Esophagus squamous epithelium (tissue), 5 donors: Measurements from ENCODE around the gene MC1R. TPM values are rescaled to one million over a fixed set of nuclear protein-coding genes. Genes with fewer than 3 reads are reported as not detected.
"Not testable (repeated sequence)": the region's sequence is repeated elsewhere in the genome, so short reads cannot be mapped to it uniquely, and the experiment has no call there.

Experiments
- DNase-seq: peaks from one replicate; lab custom pipeline; 2025; lab: John Stamatoyannopoulos, UW
- H3K27ac ChIP-seq, 4 donors: fragments of 200-600 bp; sonication (generic); one replicate each; pipeline ENCODE4 v1.5.1; 2016 to 2019; ENCODE audit warnings: mild to moderate bottlenecking in 1 of 4
- H3K27me3 ChIP-seq, 4 donors: fragments of 200-600 bp; sonication (generic); 1 replicate in 3 of 4; 2 replicates in 1 of 4; pipeline versions ENCODE4 v1.5.1 to v1.6.0; 2017 to 2021; ENCODE audit warnings: antibody characterized with exemption in 1 of 4
- H3K36me3 ChIP-seq, 3 donors: fragments of 200-600 bp; sonication (generic); one replicate each; pipeline ENCODE4 v1.5.1; 2016 to 2019
- H3K4me1 ChIP-seq, 3 donors: fragments of 200-600 bp; sonication (generic); one replicate each; pipeline ENCODE4 v1.5.1; 2017 to 2019
- H3K4me3 ChIP-seq, 4 donors: fragments of 200-600 bp; sonication (generic); 1 replicate in 3 of 4; 2 replicates in 1 of 4; pipeline ENCODE4 v1.5.1; 2016 to 2019; ENCODE audit warnings: mild to moderate bottlenecking in 2 of 4, moderate library complexity in 1 of 4
- H3K9me3 ChIP-seq, 3 donors: fragments of 200-600 bp; sonication (generic); one replicate each; pipeline ENCODE4 v1.5.1; 2016 to 2019
- CTCF ChIP-seq, 6 experiments: fragments of 450-650 bp in 4 of 6; fragments of 200-600 bp in 2 of 6; sonication (generic) in 2 of 6; IDR thresholded peaks; one replicate each; pipeline ENCODE4 v1.5.1; 2016 to 2019; ENCODE audit warnings: antibody characterized with exemption in 6 of 6, mild to moderate bottlenecking in 4 of 6, moderate library complexity in 4 of 6
- POLR2A ChIP-seq, 4 donors: fragments of 450-650 bp; IDR thresholded peaks; one replicate each; pipeline ENCODE4 v1.6.1; 2017; ENCODE audit warnings: antibody characterized with exemption in 4 of 4, mild to moderate bottlenecking in 4 of 4, moderate library complexity in 3 of 4
- WGBS, 2 donors: methylation state at CpG; one replicate each; pipeline ENCODE4 v1.1.5; 2018; 5-methylcytosine and 5-hydroxymethylcytosine counted together
- intact Hi-C: fragments of 100-400 bp; cut with DNase I; formaldehyde crosslinking; loops from one replicate; pipeline ENCODE4 v1.15.0; 2022
- total RNA-seq, 4 donors: library from RNA; depleted of rRNA; stranded (reverse); fragments of >200 nt; gene quantifications; one replicate each; pipeline ENCODE4 v1.1.0, GENCODE V29; 2016
- donor health status: DM: yes; HTN: yes; CAD: no.

MC1R gene
- total RNA-seq, 4 donors from 2014 or later: 1.1 to 3.4 (median 2.0) TPM

GRCh38 chr16:89961920-89962319 lies 43.3 kb downstream of the MC1R start:
- DNase-seq: no peak
- H3K27me3 ChIP-seq: no peaks in the 10 kb centered on the region

DNA sequence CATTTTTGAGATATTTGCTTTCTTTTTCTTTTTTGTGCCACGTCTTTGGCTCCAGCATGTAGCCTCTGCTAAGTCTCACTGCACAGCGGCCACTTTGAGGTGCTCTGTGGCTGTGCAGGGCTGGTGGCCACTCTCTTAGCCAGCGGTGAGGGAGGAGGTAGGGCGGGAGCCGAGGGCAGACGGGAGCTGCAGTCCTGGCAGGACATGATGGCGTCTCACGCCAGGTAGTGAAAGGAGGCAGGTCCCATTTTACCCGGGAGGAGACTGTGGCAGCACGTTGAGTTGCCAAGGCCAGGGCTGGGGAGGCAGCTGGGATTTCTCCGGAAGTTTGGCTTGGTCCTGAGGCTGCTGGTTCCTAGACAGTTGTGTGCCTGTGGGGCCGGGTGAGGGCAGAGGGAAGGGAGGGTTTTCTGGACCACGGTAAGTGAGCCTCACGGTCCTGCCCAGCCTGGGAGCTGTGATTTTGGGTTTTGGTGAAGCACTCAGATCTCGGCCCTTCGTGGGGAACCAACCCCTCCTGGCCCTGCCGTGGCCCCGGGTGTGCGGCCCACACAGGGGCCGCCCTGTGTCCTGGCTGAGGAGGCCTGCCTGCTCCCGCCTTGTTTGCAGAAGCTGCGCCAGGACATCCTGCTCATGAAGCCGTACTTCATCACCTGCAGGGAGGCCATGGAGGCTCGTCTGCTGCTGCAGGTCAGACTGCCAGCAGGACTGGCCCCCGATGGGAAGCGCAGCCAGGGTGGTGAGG lies 44.3 kb downstream of the MC1R start:
- WGBS, 2 donors: 70 to 84% methylated on average over 10 to 13 of the region's 26 CpGs
- TF ChIP-seq POLR2A (IDR thresholded peaks at IDR 0.05) (no peak), CTCF (IDR thresholded peaks at IDR 0.05) (no peak)
- no peaks in the 10 kb centered on the region for H3K4me1 ChIP-seq
- H3K27me3 ChIP-seq: no peaks in the 10 kb centered on the region
- H3K27ac ChIP-seq: no peak overlapping the region
- no peak for DNase-seq
- intact Hi-C loops: no loop called here
- no peak overlapping the region for H3K4me3 ChIP-seq
- peaks cover 0 to 85% (median 9%) of the 10 kb centered on the region in 3 donors for H3K36me3 ChIP-seq
- H3K9me3 ChIP-seq: no peaks in the 10 kb centered on the region

More at GRCh38 chr16:89961920-89962319, 43.3 kb downstream of the MC1R start:
- Histone ChIP-seq H3K4me3 (no peak overlapping the region), H3K9me3 (no peaks in the 10 kb centered on the region), H3K36me3 (peaks cover 0 to 90% (median 9%) of the 10 kb centered on the region in 3 donors), H3K27ac (no peak overlapping the region), H3K4me1 (no peaks in the 10 kb centered on the region)
- TF ChIP-seq CTCF (IDR thresholded peaks at IDR 0.05) (no peak), POLR2A (IDR thresholded peaks at IDR 0.05) (no peak)
- intact Hi-C loops: no loop called here
- 91 to 93% methylated on average over 5 to 6 of the region's 23 CpGs for WGBS, 2 donors

GRCh38 chr16:89964201-89964600 lies 45.5 kb downstream of the MC1R start:
- intact Hi-C loops: no loop called here
- WGBS, 2 donors: 100% methylated on average over 1 to 2 of the region's 25 CpGs
- no peaks in the 10 kb centered on the region for H3K9me3 ChIP-seq
- TF ChIP-seq CTCF (IDR thresholded peaks at IDR 0.05) (no peak), POLR2A (IDR thresholded peaks at IDR 0.05) (no peak)
- no peak overlapping the region for H3K27ac ChIP-seq
- no peaks in the 10 kb centered on the region for H3K4me1 ChIP-seq
- no peaks in the 10 kb centered on the region for H3K27me3 ChIP-seq
- H3K36me3 ChIP-seq: peaks cover 0 to 75% (median 0%) of the 10 kb centered on the region in 3 donors
- H3K4me3 ChIP-seq: no peak overlapping the region
- no peak for DNase-seq

DNA sequence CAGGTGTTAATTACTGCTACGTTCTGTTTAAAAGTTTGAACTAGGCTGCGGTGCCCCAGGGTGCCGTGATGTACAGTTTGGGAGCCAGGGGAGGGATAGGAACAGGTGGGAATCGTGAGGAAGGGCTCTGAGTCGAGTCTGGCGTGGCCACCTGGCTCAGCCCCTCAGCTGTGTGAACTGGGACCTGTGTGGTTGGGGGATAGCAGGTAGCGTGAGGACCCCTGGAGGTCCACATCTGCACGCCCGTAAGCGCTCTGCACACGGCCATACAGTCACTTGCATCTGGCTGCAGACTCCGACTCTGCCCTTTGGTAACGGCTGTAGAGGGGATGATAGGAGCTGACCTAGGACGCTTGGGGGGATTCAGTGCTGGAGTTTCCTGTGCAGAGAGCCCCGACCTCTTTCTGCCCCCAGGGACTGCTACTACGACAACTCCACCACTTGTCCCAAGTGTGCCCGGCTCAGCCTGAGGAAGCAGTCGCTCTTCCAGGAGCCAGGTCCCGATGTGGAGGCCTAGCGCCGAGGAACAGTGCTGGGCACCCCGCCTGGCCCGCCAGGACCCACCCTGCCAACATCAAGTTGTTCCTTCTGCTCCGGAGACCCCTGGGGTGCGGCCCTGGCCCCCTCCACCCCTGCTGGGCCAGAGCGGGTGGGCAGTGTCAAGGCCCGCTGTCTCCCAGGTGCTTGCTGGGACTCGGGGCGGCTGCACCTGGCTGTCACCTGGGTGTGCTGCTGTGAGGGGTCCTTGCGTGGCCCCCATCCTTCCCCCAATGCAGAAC lies 47.0 kb downstream of the MC1R start:
- DNase-seq: no peak
- intact Hi-C loops: no loop called here
- H3K27me3 ChIP-seq: no peaks in the 10 kb centered on the region
- H3K4me3 ChIP-seq: no peak overlapping the region
- H3K4me1 ChIP-seq: peaks cover 0 to 7% (median 0%) of the 10 kb centered on the region in 3 donors
- H3K27ac ChIP-seq: no peak overlapping the region
- H3K36me3 ChIP-seq: peaks cover 0 to 69% (median 0%) of the 10 kb centered on the region in 3 donors
- TF ChIP-seq CTCF (IDR thresholded peaks at IDR 0.05): no peak
- no peak for TF ChIP-seq POLR2A (IDR thresholded peaks at IDR 0.05)
- 74 to 88% methylated on average over 6 to 13 of the region's 30 CpGs for WGBS, 2 donors
- no peaks in the 10 kb centered on the region for H3K9me3 ChIP-seq

DNA sequence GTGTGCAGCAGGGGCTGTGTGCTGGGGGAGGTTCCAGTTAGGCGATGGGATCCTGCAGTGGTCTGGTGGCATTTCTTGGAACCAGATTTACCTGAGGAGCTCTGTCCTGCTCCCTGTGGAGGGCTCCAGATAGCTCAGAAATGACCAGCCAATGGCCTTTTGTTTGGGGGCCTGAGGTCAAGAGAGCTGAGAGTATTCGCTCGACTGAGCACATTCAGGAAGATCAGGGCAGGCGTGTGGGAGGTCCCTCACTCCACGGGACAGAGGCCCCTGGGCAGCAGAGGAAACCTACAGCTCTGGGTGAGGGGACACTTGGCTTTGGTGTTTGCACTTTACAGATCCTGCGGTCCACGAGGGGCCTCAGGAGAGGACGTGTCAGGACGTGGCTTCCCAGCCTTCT lies 48.1 kb downstream of the MC1R start:
- Histone ChIP-seq H3K27me3 (no peaks in the 10 kb centered on the region), H3K4me3 (no peak overlapping the region), H3K27ac (no peak overlapping the region), H3K36me3 (peaks cover 0 to 58% (median 0%) of the 10 kb centered on the region in 3 donors), H3K9me3 (no peaks in the 10 kb centered on the region), H3K4me1 (peaks cover 5 to 18% (median 8%) of the 10 kb centered on the region in 3 donors)
- WGBS, 2 donors: 63 to 65% methylated on average over 4 of the region's 9 CpGs
- TF ChIP-seq CTCF (IDR thresholded peaks at IDR 0.05): no peak
- TF ChIP-seq POLR2A (IDR thresholded peaks at IDR 0.05): no peak
- DNase-seq: no peak
- intact Hi-C loops: no loop called here

- H3K27ac ChIP-seq, intact Hi-C loops, DNase-seq, H3K9me3 ChIP-seq, H3K4me3 ChIP-seq, H3K27me3 ChIP-seq: not testable (repeated sequence)
- H3K4me1 ChIP-seq: peaks cover 6 to 24% (median 11%) of the 10 kb centered on the region in 3 donors
- H3K36me3 ChIP-seq: peaks cover 0 to 52% (median 0%) of the 10 kb centered on the region in 3 donors
- WGBS, 2 donors: 53 to 68% methylated on average over 2 to 3 of the region's 5 CpGs
Observed at GRCh38 chr16:89967436-89967835, 48.8 kb downstream of the MC1R start.

DNA sequence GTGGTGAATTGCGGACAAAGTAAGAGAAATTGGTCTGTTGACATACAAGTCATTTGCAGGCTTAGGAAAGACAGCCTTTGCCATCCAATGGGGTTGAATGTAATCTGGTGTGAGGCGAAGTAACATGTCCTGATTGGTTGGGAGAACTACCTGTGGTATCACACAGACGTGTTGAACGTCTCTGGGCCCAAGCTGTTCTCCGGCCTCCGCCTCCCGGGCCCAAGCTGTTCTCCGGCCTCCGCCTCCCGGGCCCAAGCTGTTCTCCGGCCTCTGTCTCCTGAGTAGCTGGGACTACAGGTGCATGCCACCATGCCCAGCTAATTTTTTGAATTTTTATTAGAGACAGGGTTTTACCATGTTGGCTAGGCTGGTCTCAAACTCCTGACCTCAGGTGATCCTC lies 49.4 kb downstream of the MC1R start:
- intact Hi-C loops, H3K27me3 ChIP-seq, H3K27ac ChIP-seq, H3K9me3 ChIP-seq, H3K4me3 ChIP-seq, DNase-seq: not testable (repeated sequence)
- Histone ChIP-seq H3K4me1 (peaks cover 6 to 26% (median 11%) of the 10 kb centered on the region in 3 donors), H3K36me3 (peaks cover 0 to 51% (median 0%) of the 10 kb centered on the region in 3 donors)
- WGBS, 2 donors: 90% methylated on average over 11 of the region's 11 CpGs
